ENCODE measurements around the gene LCLAT1.

Gene LCLAT1

GRCh38 chr2:30652271-30652915 is 205.3 kb downstream of the LCLAT1 start:
- DNase-seq (ENCODE audit: low read depth, low spot score): no peak
- no peak overlapping the region for H3K4me3 ChIP-seq (ENCODE audit: low read length)

- DNase-seq (ENCODE audit: low read depth, low spot score): no peak
- no peak overlapping the region for H3K4me3 ChIP-seq (ENCODE audit: low read length)
These were observed 206.8 kb downstream of the LCLAT1 start for GRCh38 chr2:30653847-30654246.

DNA sequence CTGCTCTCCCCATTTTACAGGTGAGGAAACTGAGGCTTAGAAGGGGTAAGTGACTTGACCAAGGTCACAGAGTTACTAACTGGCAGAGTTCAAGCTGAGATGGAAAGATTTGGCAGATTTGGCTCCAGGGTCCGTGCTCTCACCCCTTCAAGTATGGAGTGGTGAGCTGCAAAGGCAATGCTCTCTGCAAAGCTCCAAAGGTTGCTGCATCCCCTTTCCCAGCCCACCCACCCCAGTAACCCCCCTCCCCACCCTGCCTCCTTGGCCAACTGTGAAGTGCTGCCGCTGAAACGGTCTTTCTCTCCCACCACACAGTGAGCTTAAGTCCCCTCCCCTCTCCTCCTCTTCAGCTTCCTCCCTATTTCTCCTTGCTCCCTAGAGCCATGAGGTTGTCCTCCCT is 207.4 kb downstream of the LCLAT1 start:
- H3K4me3 ChIP-seq (ENCODE audit: low read length): no peak overlapping the region
- DNase-seq (ENCODE audit: low read depth, low spot score): no peak

DNA sequence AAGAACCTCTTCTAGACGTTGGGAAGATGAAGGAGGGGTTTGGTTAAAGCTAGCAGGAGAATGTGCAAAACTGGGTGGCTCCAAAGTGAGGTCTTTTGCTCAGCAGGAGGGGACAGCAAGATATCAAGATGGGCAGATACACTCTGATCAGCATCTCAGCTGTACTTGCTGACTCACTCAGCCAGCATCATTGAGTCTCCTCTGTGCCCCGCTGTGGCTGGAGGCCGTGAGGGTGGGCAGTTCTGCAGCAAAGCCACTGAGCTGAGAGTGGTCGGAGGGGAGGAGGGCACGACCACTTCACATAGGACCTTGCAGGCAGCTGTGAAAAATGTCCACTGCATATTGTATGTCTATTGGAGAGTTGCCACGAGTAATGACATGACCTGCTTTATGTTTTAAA is 208.2 kb downstream of the LCLAT1 start:
- no peak for DNase-seq (ENCODE audit: low read depth, low spot score)
- no peak overlapping the region for H3K4me3 ChIP-seq (ENCODE audit: low read length)

GRCh38 chr2:30655660-30656059 is 208.6 kb downstream of the LCLAT1 start:
- H3K4me3 ChIP-seq (ENCODE audit: low read length): no peak overlapping the region
- no peak for DNase-seq (ENCODE audit: low read depth, low spot score)

- DNase-seq (ENCODE audit: low read depth, low spot score): no peak
- H3K4me3 ChIP-seq (ENCODE audit: low read length): no peak overlapping the region
These were observed 209.0 kb downstream of the LCLAT1 start for GRCh38 chr2:30656079-30656478.

- no peak overlapping the region for H3K4me3 ChIP-seq (ENCODE audit: low read length)
- DNase-seq (ENCODE audit: low read depth, low spot score): no peak
These were observed 214.4 kb downstream of the LCLAT1 start for GRCh38 chr2:30661173-30662107.

DNA sequence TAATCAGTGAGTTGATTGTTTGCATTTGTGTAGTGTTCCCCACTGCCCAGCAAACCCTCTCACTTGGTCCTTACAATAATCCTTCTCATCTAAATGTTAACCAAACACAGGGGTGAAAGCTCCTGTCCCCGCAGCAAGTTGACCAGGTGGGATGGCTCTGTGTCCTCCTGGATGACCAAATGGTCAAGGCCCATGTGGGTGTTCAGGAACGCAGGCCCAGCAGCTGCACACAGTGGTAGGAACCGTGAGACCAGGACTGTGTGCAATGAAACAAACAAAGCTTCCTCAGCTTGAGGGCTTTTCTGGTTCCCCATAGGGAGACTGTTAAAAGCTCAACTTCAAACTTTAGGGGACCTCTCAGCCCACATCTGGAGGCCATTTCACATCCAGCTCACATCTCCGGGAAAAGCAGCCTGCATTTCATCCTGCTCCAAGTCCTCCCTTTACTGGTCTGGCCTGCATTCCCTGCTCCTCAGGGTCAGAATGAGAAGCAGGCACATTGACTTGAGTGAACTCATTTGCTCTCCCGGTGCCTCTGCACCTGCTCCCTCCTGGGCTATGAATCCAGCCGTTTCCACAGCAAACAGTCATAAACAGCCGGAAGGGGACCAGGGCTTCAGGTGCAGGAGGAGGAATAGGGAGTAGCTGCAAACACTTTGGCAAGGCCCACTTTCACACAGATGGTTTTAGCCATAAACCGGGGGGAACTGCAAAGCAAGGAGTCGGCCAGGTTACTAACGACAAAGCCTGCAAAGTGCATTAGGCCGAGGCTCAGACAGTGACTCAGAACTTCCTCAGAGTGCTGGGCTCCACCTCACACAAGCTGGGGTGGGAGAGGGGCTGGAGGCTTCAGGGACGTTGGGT is 215.5 kb downstream of the LCLAT1 start:
- no peak overlapping the region for H3K4me3 ChIP-seq (ENCODE audit: low read length)
- no peak for DNase-seq (ENCODE audit: low read depth, low spot score)

- DNase-seq (ENCODE audit: low read depth, low spot score): no peak
These were observed 216.3 kb downstream of the LCLAT1 start for GRCh38 chr2:30663321-30663720.

GRCh38 chr2:30663806-30664205 is 216.8 kb downstream of the LCLAT1 start:
- no peak for DNase-seq (ENCODE audit: low read depth, low spot score)
- no peak overlapping the region for H3K4me3 ChIP-seq (ENCODE audit: low read length)

More at GRCh38 chr2:30663321-30663720, 216.3 kb downstream of the LCLAT1 start:
- H3K4me3 ChIP-seq (ENCODE audit: low read length): no peak overlapping the region

DNA sequence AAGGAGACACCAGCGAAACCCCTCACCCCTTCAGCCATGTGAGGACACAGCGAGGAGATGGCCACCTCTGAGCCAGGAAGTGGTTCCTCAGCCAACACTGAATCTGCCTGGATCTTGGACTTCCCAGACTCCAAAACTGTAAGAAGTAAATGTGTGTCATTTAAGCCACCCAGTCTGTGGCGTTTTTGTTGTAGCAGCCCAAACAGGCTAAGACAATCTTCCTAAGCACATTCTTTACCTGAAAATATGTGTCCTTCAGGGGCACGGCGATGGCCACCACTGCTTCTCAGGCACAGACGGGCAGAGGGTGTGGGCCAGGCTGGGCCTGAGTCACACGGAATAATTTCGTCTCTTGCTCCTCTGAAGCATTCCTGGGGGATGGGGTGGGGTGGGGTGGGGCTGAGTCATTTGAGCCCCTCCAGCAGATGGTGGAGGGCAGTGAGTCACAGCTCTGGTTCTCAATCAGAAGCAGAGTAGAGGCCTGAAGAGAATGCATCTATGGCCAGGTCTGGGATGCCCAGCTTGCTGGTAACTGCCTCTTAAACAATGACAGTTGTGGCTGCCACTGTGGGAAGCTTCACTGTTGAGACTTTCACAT is 217.8 kb downstream of the LCLAT1 start:
- no peak for DNase-seq (ENCODE audit: low read depth, low spot score)

DNA sequence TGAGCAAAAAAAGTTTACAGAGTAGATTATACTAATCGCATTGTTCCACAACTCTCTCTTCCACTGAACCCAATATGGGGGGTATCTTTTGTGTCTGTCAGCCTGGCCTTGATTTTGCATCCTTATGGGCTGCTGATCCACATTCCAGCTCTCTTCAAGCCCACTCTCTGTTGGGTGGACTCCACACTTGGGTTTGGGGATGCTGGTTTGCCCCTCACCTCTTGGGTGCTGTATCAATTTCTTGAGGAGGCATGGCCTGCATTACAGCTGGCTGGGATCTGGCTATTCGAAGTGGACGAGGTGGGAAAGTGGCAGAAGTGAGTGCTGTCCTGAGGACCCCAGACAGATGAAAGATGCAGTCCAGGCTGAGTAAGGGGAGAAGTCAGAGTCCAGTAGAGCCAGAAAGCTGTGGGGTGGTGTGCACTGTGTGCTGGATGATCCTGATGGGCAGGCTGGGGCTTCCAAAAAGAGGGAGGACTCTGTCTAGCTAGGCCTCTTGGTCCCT is 218.8 kb downstream of the LCLAT1 start:
- DNase-seq (ENCODE audit: low read depth, low spot score): no peak
- H3K4me3 ChIP-seq (ENCODE audit: low read length): no peak overlapping the region

More for the DNA sequence above, 217.8 kb downstream of the LCLAT1 start:
- H3K4me3 ChIP-seq (ENCODE audit: low read length): no peak overlapping the region

DNA sequence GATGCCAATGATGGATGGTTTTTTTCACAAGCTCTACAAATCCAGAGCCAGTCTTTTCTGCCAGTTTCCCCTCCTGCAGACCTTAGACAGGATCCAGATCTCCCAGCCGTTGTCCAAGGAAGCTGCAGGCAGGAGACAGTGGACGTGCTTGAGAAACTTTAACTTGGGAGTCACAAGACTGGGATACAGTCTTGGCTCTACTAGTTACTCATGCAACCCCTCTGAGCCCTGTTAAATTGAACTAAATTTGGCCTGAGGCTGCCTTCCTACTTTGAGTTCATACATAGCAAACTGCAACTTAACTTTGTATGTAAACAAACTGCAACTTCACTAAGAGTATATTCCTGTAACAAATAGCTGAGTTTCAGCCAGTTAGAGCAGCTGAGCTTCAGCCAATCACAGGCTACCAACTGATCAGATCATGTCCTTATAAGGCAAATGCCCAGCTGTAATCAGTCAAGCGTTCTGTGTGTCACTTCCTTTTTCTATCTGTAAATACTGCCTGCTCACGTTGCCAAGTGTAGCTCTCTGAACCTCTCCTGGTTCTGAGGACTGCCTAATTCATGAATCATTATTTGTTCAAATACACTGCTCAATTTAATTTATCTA is 219.3 kb downstream of the LCLAT1 start:
- peak; percentile 7 for DNase-seq (ENCODE audit: low read depth, low spot score)
- no peak overlapping the region for H3K4me3 ChIP-seq (ENCODE audit: low read length)

GRCh38 chr2:30670453-30670852 is 223.4 kb downstream of the LCLAT1 start:
- no peak for DNase-seq (ENCODE audit: low read depth, low spot score)

GRCh38 chr2:30673127-30673526 is 226.1 kb downstream of the LCLAT1 start:
- H3K4me3 ChIP-seq (ENCODE audit: low read length): no peak overlapping the region
- no peak for DNase-seq (ENCODE audit: low read depth, low spot score)

More at GRCh38 chr2:30670453-30670852, 223.4 kb downstream of the LCLAT1 start:
- no peak overlapping the region for H3K4me3 ChIP-seq (ENCODE audit: low read length)

DNA sequence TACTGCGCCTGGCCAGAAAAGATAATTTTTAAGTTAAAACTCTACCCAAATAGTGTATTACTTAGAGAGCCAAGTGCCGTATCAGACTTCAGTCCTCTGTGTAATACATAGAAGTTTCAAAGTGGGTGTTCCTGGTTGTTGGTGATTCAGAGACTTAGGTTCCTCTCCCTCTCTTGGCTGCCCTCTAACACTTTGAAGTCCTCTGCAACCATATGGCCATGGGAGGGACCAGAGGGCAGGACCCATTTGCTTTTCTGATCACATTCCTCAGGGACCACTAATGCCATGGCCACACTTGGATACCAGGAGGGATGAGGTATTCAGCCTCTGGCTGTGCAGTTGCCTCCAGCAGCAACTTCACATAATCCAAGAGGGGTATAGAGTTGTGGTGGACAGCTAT is 228.7 kb downstream of the LCLAT1 start:
- DNase-seq (ENCODE audit: low read depth, low spot score): no peak
- no peak overlapping the region for H3K4me3 ChIP-seq (ENCODE audit: low read length)

- H3K4me3 ChIP-seq (ENCODE audit: low read length): no peak overlapping the region
- no peak for DNase-seq (ENCODE audit: low read depth, low spot score)
These were observed 230.2 kb downstream of the LCLAT1 start for GRCh38 chr2:30677231-30677630.

- no peak overlapping the region for H3K4me3 ChIP-seq (ENCODE audit: low read length)
- no peak for DNase-seq (ENCODE audit: low read depth, low spot score)
These were observed 230.9 kb downstream of the LCLAT1 start for GRCh38 chr2:30677861-30678385.

Measured in Jurkat, Clone E6-1 (cell line).